ENCODE results near the gene CGAS.

Gene CGAS

GRCh38 chr6:73455865-73456629 lies 4.0 kb upstream of the CGAS start:
- peaks cover 20% of the 10 kb centered on the region for H3K27me3 ChIP-seq (ENCODE audit: insufficient read depth, low read length)
- no peaks in the 10 kb centered on the region for H3K4me1 ChIP-seq (ENCODE audit: insufficient read depth, low read length)
- H3K9ac ChIP-seq (ENCODE audit: low read depth, low read length) = no peak overlapping the region
- H3K27ac ChIP-seq (ENCODE audit: low read length) = no peak overlapping the region
- no peaks in the 10 kb centered on the region for H3K9me3 ChIP-seq (ENCODE audit: insufficient read depth, low read depth, low read length)
- H3K4me3 ChIP-seq (ENCODE audit: low read length) = no peak overlapping the region
- H3K36me3 ChIP-seq (ENCODE audit: insufficient read depth, low read depth, low read length) = no peaks in the 10 kb centered on the region

- Histone ChIP-seq H3K36me3 (ENCODE audit: insufficient read depth, low read depth, low read length) (no peaks in the 10 kb centered on the region), H3K9me3 (ENCODE audit: insufficient read depth, low read depth, low read length) (no peaks in the 10 kb centered on the region), H3K4me1 (ENCODE audit: insufficient read depth, low read length) (no peaks in the 10 kb centered on the region), H3K27me3 (ENCODE audit: insufficient read depth, low read length) (peaks cover 25% of the 10 kb centered on the region), H3K4me3 (ENCODE audit: low read length) (peak overlapping the region; percentile 65), H3K27ac (ENCODE audit: low read length) (no peak overlapping the region), H3K9ac (ENCODE audit: low read depth, low read length) (peak overlapping the region; percentile 84)
These were observed 632 bp downstream of the CGAS start for GRCh38 chr6:73451223-73452106.

GRCh38 chr6:73443555-73443954 lies 8.5 kb downstream of the CGAS start:
- Histone ChIP-seq H3K4me3 (ENCODE audit: low read length) (no peak overlapping the region), H3K4me1 (ENCODE audit: insufficient read depth, low read length) (no peaks in the 10 kb centered on the region), H3K9ac (ENCODE audit: low read depth, low read length) (no peak overlapping the region), H3K9me3 (ENCODE audit: insufficient read depth, low read depth, low read length) (no peaks in the 10 kb centered on the region), H3K27me3 (ENCODE audit: insufficient read depth, low read length) (no peaks in the 10 kb centered on the region), H3K27ac (ENCODE audit: low read length) (no peak overlapping the region), H3K36me3 (ENCODE audit: insufficient read depth, low read depth, low read length) (peaks cover 8% of the 10 kb centered on the region; the same call in 1 of the 2 replicates)

- H3K36me3 ChIP-seq (ENCODE audit: insufficient read depth, low read depth, low read length) = peaks cover 4% of the 10 kb centered on the region; the same call in 1 of the 2 replicates
- H3K4me1 ChIP-seq (ENCODE audit: insufficient read depth, low read length) = no peaks in the 10 kb centered on the region
- no peak overlapping the region for H3K4me3 ChIP-seq (ENCODE audit: low read length)
- H3K9me3 ChIP-seq (ENCODE audit: insufficient read depth, low read depth, low read length) = no peaks in the 10 kb centered on the region
- H3K9ac ChIP-seq (ENCODE audit: low read depth, low read length) = no peak overlapping the region
- H3K27me3 ChIP-seq (ENCODE audit: insufficient read depth, low read length) = no peaks in the 10 kb centered on the region
- H3K27ac ChIP-seq (ENCODE audit: low read length) = no peak overlapping the region
These were observed 16.9 kb downstream of the CGAS start for GRCh38 chr6:73435236-73435635.

- no peaks in the 10 kb centered on the region for H3K27me3 ChIP-seq (ENCODE audit: insufficient read depth, low read length)
- peaks cover 6% of the 10 kb centered on the region; the same call in 1 of the 2 replicates for H3K36me3 ChIP-seq (ENCODE audit: insufficient read depth, low read depth, low read length)
- H3K9ac ChIP-seq (ENCODE audit: low read depth, low read length) = no peak overlapping the region
- H3K27ac ChIP-seq (ENCODE audit: low read length) = no peak overlapping the region
- H3K9me3 ChIP-seq (ENCODE audit: insufficient read depth, low read depth, low read length) = no peaks in the 10 kb centered on the region
- no peaks in the 10 kb centered on the region for H3K4me1 ChIP-seq (ENCODE audit: insufficient read depth, low read length)
- H3K4me3 ChIP-seq (ENCODE audit: low read length) = no peak overlapping the region
These were observed 30.6 kb downstream of the CGAS start for GRCh38 chr6:73421534-73421933.

- Histone ChIP-seq H3K9me3 (ENCODE audit: insufficient read depth, low read depth, low read length) (no peaks in the 10 kb centered on the region), H3K27me3 (ENCODE audit: insufficient read depth, low read length) (no peaks in the 10 kb centered on the region), H3K36me3 (ENCODE audit: insufficient read depth, low read depth, low read length) (no peaks in the 10 kb centered on the region)
These were observed 33.9 kb downstream of the CGAS start for GRCh38 chr6:73418081-73418741.

GRCh38 chr6:73413102-73413501 lies 39.0 kb downstream of the CGAS start:
- H3K36me3 ChIP-seq (ENCODE audit: insufficient read depth, low read depth, low read length) = no peaks in the 10 kb centered on the region
- no peak overlapping the region for H3K9ac ChIP-seq (ENCODE audit: low read depth, low read length)
- H3K9me3 ChIP-seq (ENCODE audit: insufficient read depth, low read depth, low read length) = no peaks in the 10 kb centered on the region
- no peaks in the 10 kb centered on the region for H3K27me3 ChIP-seq (ENCODE audit: insufficient read depth, low read length)
- H3K27ac ChIP-seq (ENCODE audit: low read length) = no peak overlapping the region
- H3K4me3 ChIP-seq (ENCODE audit: low read length) = no peak overlapping the region
- no peaks in the 10 kb centered on the region for H3K4me1 ChIP-seq (ENCODE audit: insufficient read depth, low read length)

More at GRCh38 chr6:73418081-73418741, 33.9 kb downstream of the CGAS start:
- Histone ChIP-seq H3K4me1 (ENCODE audit: insufficient read depth, low read length) (no peaks in the 10 kb centered on the region), H3K27ac (ENCODE audit: low read length) (no peak overlapping the region), H3K4me3 (ENCODE audit: low read length) (no peak overlapping the region), H3K9ac (ENCODE audit: low read depth, low read length) (no peak overlapping the region)

- Histone ChIP-seq H3K9ac (ENCODE audit: low read depth, low read length) (no peak overlapping the region), H3K9me3 (ENCODE audit: insufficient read depth, low read depth, low read length) (no peaks in the 10 kb centered on the region), H3K36me3 (ENCODE audit: insufficient read depth, low read depth, low read length) (no peaks in the 10 kb centered on the region), H3K4me3 (ENCODE audit: low read length) (no peak overlapping the region), H3K27me3 (ENCODE audit: insufficient read depth, low read length) (no peaks in the 10 kb centered on the region), H3K27ac (ENCODE audit: low read length) (no peak overlapping the region), H3K4me1 (ENCODE audit: insufficient read depth, low read length) (no peaks in the 10 kb centered on the region)
These were observed 42.7 kb downstream of the CGAS start for GRCh38 chr6:73409395-73409794.

GRCh38 chr6:73400656-73401055 lies 51.4 kb downstream of the CGAS start:
- Histone ChIP-seq H3K27me3 (ENCODE audit: insufficient read depth, low read length) (no peaks in the 10 kb centered on the region), H3K4me1 (ENCODE audit: insufficient read depth, low read length) (no peaks in the 10 kb centered on the region), H3K4me3 (ENCODE audit: low read length) (no peak overlapping the region), H3K9me3 (ENCODE audit: insufficient read depth, low read depth, low read length) (no peaks in the 10 kb centered on the region), H3K36me3 (ENCODE audit: insufficient read depth, low read depth, low read length) (no peaks in the 10 kb centered on the region), H3K9ac (ENCODE audit: low read depth, low read length) (no peak overlapping the region), H3K27ac (ENCODE audit: low read length) (no peak overlapping the region)

- Histone ChIP-seq H3K27ac (ENCODE audit: low read length) (no peak overlapping the region), H3K9ac (ENCODE audit: low read depth, low read length) (no peak overlapping the region), H3K4me1 (ENCODE audit: insufficient read depth, low read length) (no peaks in the 10 kb centered on the region; the same call in 1 of the 2 replicates), H3K4me3 (ENCODE audit: low read length) (no peak overlapping the region), H3K27me3 (ENCODE audit: insufficient read depth, low read length) (no peaks in the 10 kb centered on the region), H3K36me3 (ENCODE audit: insufficient read depth, low read depth, low read length) (no peaks in the 10 kb centered on the region), H3K9me3 (ENCODE audit: insufficient read depth, low read depth, low read length) (no peaks in the 10 kb centered on the region)
These were observed 56.2 kb downstream of the CGAS start for GRCh38 chr6:73395875-73396274.

- no peak within 1 kb of the TSS for H3K9ac ChIP-seq (ENCODE audit: low read depth, low read length)
- H3K36me3 ChIP-seq (ENCODE audit: insufficient read depth, low read depth, low read length) = no peaks in the 10 kb centered on the region
- H3K27ac ChIP-seq (ENCODE audit: low read length) = no peak within 1 kb of the TSS
- H3K4me1 ChIP-seq (ENCODE audit: insufficient read depth, low read length) = no peaks in the 10 kb centered on the region; the same call in 1 of the 2 replicates
- no peaks in the 10 kb centered on the region; the same call in 1 of the 2 replicates for H3K27me3 ChIP-seq (ENCODE audit: insufficient read depth, low read length)
- H3K4me3 ChIP-seq (ENCODE audit: low read length) = no peak within 1 kb of the TSS
- H3K9me3 ChIP-seq (ENCODE audit: insufficient read depth, low read depth, low read length) = no peaks in the 10 kb centered on the region
These were observed 57.3 kb downstream of the CGAS start, which contains the start of gene DDX43 for GRCh38 chr6:73394577-73395354. DDX43 (plus strand) TSS chr6:73394828; CDS start chr6:73394906, 78 bp downstream.

Data from iPS-20b (cell line).